ENCODE data around the gene APOM. TPM values are rescaled to one million over a fixed set of nuclear protein-coding genes. Genes with fewer than 3 reads are reported as not detected.

The APOM gene
- total and polyA plus RNA-seq, 3 experiments from 2014 or later, result 2.4 to 4.3 (median 3.3) TPM

DNA sequence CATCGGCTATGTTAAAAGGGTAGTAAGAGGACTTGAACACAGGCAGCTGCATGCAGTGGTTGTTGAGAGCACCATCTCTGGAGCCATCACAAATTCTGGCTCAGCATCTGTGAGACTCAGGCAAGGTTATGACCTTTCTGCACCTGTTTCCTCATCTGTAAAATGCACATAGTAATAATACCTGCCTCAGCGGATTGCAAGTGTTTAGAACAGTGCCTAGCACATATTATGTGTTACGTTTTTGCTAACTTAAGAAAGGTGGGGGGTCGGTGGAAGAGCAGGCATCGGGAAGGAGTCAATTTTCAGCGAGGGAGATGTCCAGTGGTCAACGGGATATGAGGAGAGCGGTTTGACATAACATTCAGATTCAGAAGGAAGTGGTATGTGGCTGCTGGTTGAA, 22.3 kb downstream of the APOM start:
- no peaks in the 10 kb centered on the region for H3K9me3 Mint-ChIP-seq
- CTCF ChIA-PET, result interaction anchor here (2.0 kb wide), 1 partner anchor 152 kb away, joined by 6 read pairs; no protein-coding TSS in a partner anchor
- POLR2A ChIA-PET, result interaction anchor here (0.7 kb wide), 1 partner anchor 447 kb away, joined by 4 read pairs; no protein-coding TSS in a partner anchor

GRCh38 chr6:31680226-31681134, 24.8 kb downstream of the APOM start, which contains the start of gene LY6G5C:
Gene LY6G5C, minus strand, starts transcription at chr6:31681067. Its CDS starts 694 bp downstream, at chr6:31680373.
- Mint-ChIP-seq H3K4me3 (peak within 1 kb of the TSS; percentile 80 to 97 (median 87)), H3K36me3 (peaks cover 0 to 6% (median 4%) of the 10 kb centered on the region in 3 donors), H3K27me3 (no peaks in the 10 kb centered on the region), H3K27ac (peak within 1 kb of the TSS; percentile 32 to 93 (median 88)), H3K4me1 (peaks cover 16 to 21% (median 16%) of the 10 kb centered on the region in 3 donors), H3K9me3 (no peaks in the 10 kb centered on the region)
- peak within 1 kb of the TSS; percentile 66 for H3K4me3 ChIP-seq (ENCODE audit: low read length)
- CTCF ChIA-PET, result interaction anchor here (0.7 to 1.9 kb wide), 8 partner anchors 19 to 367 kb away, joined by 3 to 12 read pairs (median 4); partner anchors contain the start of gene ABHD16A
- peak; percentile 33 to 72 (median 45) for DNase-seq
- no peaks in the 10 kb centered on the region for H3K36me3 ChIP-seq (ENCODE audit: insufficient read depth, low read length)
- H3K27me3 ChIP-seq (ENCODE audit: insufficient read depth, low read length, poor library complexity, severe bottlenecking), result no peaks in the 10 kb centered on the region
- H3K9me3 ChIP-seq (ENCODE audit: low read length), result no peaks in the 10 kb centered on the region
- POLR2A ChIA-PET, result interaction anchor here (0.8 to 1.2 kb wide), 2 partner anchors 149 to 151 kb away, joined by 3 read pairs; no protein-coding TSS in a partner anchor
- H3K27ac ChIP-seq (ENCODE audit: low read depth, low read length), result peak within 1 kb of the TSS; percentile 28
- H3K4me1 ChIP-seq (ENCODE audit: insufficient read depth, low read length), result peaks cover 10% of the 10 kb centered on the region

More for the DNA sequence above, 22.3 kb downstream of the APOM start:
- H3K27me3 Mint-ChIP-seq, result no peaks in the 10 kb centered on the region
- DNase-seq, result no peak
- peaks cover 16 to 21% (median 16%) of the 10 kb centered on the region in 3 donors for H3K4me1 Mint-ChIP-seq
- H3K4me1 ChIP-seq (ENCODE audit: insufficient read depth, low read length), result peaks cover 10% of the 10 kb centered on the region
- peak overlapping the region in 1 of 7 donors; percentile 70 for H3K4me3 Mint-ChIP-seq
- peaks cover 0 to 8% (median 6%) of the 10 kb centered on the region in 3 donors for H3K36me3 Mint-ChIP-seq
- no peak overlapping the region for H3K27ac ChIP-seq (ENCODE audit: low read depth, low read length)
- H3K27me3 ChIP-seq (ENCODE audit: insufficient read depth, low read length, poor library complexity, severe bottlenecking), result no peaks in the 10 kb centered on the region
- H3K27ac Mint-ChIP-seq, result peak overlapping the region in 2 of 8 donors; percentile 28 to 69
- H3K4me3 ChIP-seq (ENCODE audit: low read length), result no peak overlapping the region
- H3K9me3 ChIP-seq (ENCODE audit: low read length), result no peaks in the 10 kb centered on the region
- no peaks in the 10 kb centered on the region for H3K36me3 ChIP-seq (ENCODE audit: insufficient read depth, low read length)

- Histone ChIP-seq H3K27ac (ENCODE audit: low read depth, low read length) (peak overlapping the region; percentile 28), H3K27me3 (ENCODE audit: insufficient read depth, low read length, poor library complexity, severe bottlenecking) (no peaks in the 10 kb centered on the region), H3K4me3 (ENCODE audit: low read length) (peak overlapping the region; percentile 66), H3K4me1 (ENCODE audit: insufficient read depth, low read length) (peaks cover 10% of the 10 kb centered on the region), H3K36me3 (ENCODE audit: insufficient read depth, low read length) (peaks cover 4% of the 10 kb centered on the region), H3K9me3 (ENCODE audit: low read length) (no peaks in the 10 kb centered on the region)
- ChIA-PET CTCF (interaction anchor here (0.7 to 1.9 kb wide), 7 partner anchors 18 to 366 kb away, joined by 3 to 12 read pairs (median 3); partner anchors contain the start of gene ABHD16A), POLR2A (interaction anchor here (0.8 to 1.2 kb wide), 2 partner anchors 148 to 150 kb away, joined by 3 read pairs; no protein-coding TSS in a partner anchor)
- peak overlapping the region; percentile 32 to 92 (median 81) for H3K27ac Mint-ChIP-seq
- peaks cover 16 to 21% (median 16%) of the 10 kb centered on the region in 3 donors for H3K4me1 Mint-ChIP-seq
- peak overlapping the region; percentile 80 to 97 (median 87) for H3K4me3 Mint-ChIP-seq
- no peaks in the 10 kb centered on the region for H3K27me3 Mint-ChIP-seq
- H3K9me3 Mint-ChIP-seq, result no peaks in the 10 kb centered on the region
- DNase-seq, result peak in 4 of 5 donors; percentile 19 to 37 (median 22)
- peaks cover 0 to 12% (median 6%) of the 10 kb centered on the region in 3 donors for H3K36me3 Mint-ChIP-seq
Measured at GRCh38 chr6:31681135-31681671, 25.5 kb downstream of the APOM start.

DNA sequence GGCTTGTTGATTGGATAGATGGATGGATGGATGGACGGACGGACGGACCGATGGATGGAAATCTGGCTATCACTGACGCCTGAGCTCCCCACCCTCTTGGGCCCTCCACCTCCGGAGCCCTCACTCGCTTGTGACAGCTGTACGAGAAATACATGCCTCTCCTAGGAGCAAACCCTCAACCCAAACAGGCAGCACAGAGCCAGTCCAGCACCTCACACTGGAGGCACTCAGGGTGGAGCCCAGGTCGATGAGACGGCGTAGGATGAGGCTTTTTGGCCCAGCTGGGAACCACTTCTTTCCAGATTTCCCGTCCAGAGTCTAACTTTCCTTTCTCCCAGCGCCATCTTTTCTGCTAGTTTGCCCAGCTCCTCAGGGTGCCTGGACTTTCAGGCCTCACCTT, 27.9 kb downstream of the APOM start:
- peaks cover 0 to 35% (median 8%) of the 10 kb centered on the region in 3 donors for H3K36me3 Mint-ChIP-seq
- H3K4me1 Mint-ChIP-seq, result peaks cover 16 to 21% (median 16%) of the 10 kb centered on the region in 3 donors
- ChIA-PET POLR2A (interaction anchor here (0.5 kb wide), 1 partner anchor 9 kb away, joined by 3 read pairs; no protein-coding TSS in a partner anchor), CTCF (interaction anchor here (1.0 to 1.5 kb wide), 4 partner anchors 14 to 180 kb away, joined by 3 to 4 read pairs (median 3); partner anchors contain the start of genes LY6G5B and MPIG6B)
- no peaks in the 10 kb centered on the region for H3K27me3 Mint-ChIP-seq
- H3K4me3 ChIP-seq (ENCODE audit: low read length), result no peak overlapping the region
- no peak overlapping the region for H3K27ac ChIP-seq (ENCODE audit: low read depth, low read length)
- H3K4me1 ChIP-seq (ENCODE audit: insufficient read depth, low read length), result peaks cover 10% of the 10 kb centered on the region
- peak overlapping the region in 2 of 7 donors; percentile 28 to 52 for H3K4me3 Mint-ChIP-seq
- no peaks in the 10 kb centered on the region for H3K27me3 ChIP-seq (ENCODE audit: insufficient read depth, low read length, poor library complexity, severe bottlenecking)
- DNase-seq, result no peak
- no peaks in the 10 kb centered on the region for H3K9me3 Mint-ChIP-seq
- peak overlapping the region in 4 of 8 donors; percentile 20 to 90 (median 54) for H3K27ac Mint-ChIP-seq
- H3K9me3 ChIP-seq (ENCODE audit: low read length), result no peaks in the 10 kb centered on the region
- H3K36me3 ChIP-seq (ENCODE audit: insufficient read depth, low read length), result peaks cover 24% of the 10 kb centered on the region

- Histone ChIP-seq H3K27me3 (ENCODE audit: insufficient read depth, low read length, poor library complexity, severe bottlenecking) (no peaks in the 10 kb centered on the region), H3K4me3 (ENCODE audit: low read length) (no peak overlapping the region), H3K27ac (ENCODE audit: low read depth, low read length) (peak overlapping the region; percentile 9), H3K4me1 (ENCODE audit: insufficient read depth, low read length) (peaks cover 11% of the 10 kb centered on the region), H3K36me3 (ENCODE audit: insufficient read depth, low read length) (peaks cover 41% of the 10 kb centered on the region), H3K9me3 (ENCODE audit: low read length) (no peaks in the 10 kb centered on the region)
- peaks cover 0 to 64% (median 8%) of the 10 kb centered on the region in 3 donors for H3K36me3 Mint-ChIP-seq
- no peaks in the 10 kb centered on the region for H3K9me3 Mint-ChIP-seq
- DNase-seq, result no peak
- no peak overlapping the region for H3K4me3 Mint-ChIP-seq
- CTCF ChIA-PET, result no interaction called here
- POLR2A ChIA-PET, result no interaction called here
- peaks cover 1 to 6% (median 3%) of the 10 kb centered on the region in 3 donors for H3K4me1 Mint-ChIP-seq
- no peaks in the 10 kb centered on the region for H3K27me3 Mint-ChIP-seq
- H3K27ac Mint-ChIP-seq, result peak overlapping the region in 4 of 8 donors; percentile 24 to 73 (median 54)
Measured at GRCh38 chr6:31686483-31686882, 30.8 kb downstream of the APOM start.

DNA sequence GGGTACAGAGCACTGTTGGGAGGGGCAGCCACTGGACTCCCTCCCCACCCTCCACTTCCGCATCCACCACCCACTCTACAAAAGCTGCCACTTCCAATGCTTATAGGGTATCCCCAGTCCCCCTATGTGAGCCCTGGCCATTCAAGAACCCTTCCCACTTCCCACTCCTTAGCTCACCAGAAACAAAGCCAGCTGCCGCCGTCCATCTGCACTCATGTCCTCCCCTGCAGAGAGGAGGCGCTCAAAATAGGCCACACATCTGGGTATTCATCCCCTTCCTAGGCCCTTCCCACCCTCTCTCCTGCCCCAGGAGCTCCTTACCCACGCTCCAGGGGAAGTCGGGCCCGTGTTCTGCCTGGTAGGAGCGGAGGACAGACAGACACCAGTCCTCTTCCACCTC, 31.6 kb downstream of the APOM start:
- H3K36me3 ChIP-seq (ENCODE audit: insufficient read depth, low read length), result peaks cover 47% of the 10 kb centered on the region
- no peaks in the 10 kb centered on the region for H3K9me3 ChIP-seq (ENCODE audit: low read length)
- POLR2A ChIA-PET, result no interaction called here
- Mint-ChIP-seq H3K27ac (no peak overlapping the region), H3K4me1 (no peaks in the 10 kb centered on the region), H3K9me3 (no peaks in the 10 kb centered on the region), H3K27me3 (no peaks in the 10 kb centered on the region), H3K36me3 (peaks cover 0 to 72% (median 10%) of the 10 kb centered on the region in 3 donors), H3K4me3 (no peak overlapping the region)
- H3K27me3 ChIP-seq (ENCODE audit: insufficient read depth, low read length, poor library complexity, severe bottlenecking), result no peaks in the 10 kb centered on the region
- CTCF ChIA-PET, result no interaction called here
- no peak for DNase-seq
- no peak overlapping the region for H3K4me3 ChIP-seq (ENCODE audit: low read length)
- H3K4me1 ChIP-seq (ENCODE audit: insufficient read depth, low read length), result peaks cover 9% of the 10 kb centered on the region
- peak overlapping the region; percentile 16 for H3K27ac ChIP-seq (ENCODE audit: low read depth, low read length)

GRCh38 chr6:31687860-31688693, 32.4 kb downstream of the APOM start:
- no peak for DNase-seq
- H3K36me3 ChIP-seq (ENCODE audit: insufficient read depth, low read length), result peaks cover 52% of the 10 kb centered on the region
- no peak overlapping the region for H3K4me3 Mint-ChIP-seq
- no peaks in the 10 kb centered on the region for H3K4me1 Mint-ChIP-seq
- H3K27me3 Mint-ChIP-seq, result no peaks in the 10 kb centered on the region
- CTCF ChIA-PET, result no interaction called here
- no peaks in the 10 kb centered on the region for H3K27me3 ChIP-seq (ENCODE audit: insufficient read depth, low read length, poor library complexity, severe bottlenecking)
- POLR2A ChIA-PET, result no interaction called here
- no peak overlapping the region for H3K4me3 ChIP-seq (ENCODE audit: low read length)
- H3K9me3 ChIP-seq (ENCODE audit: low read length), result no peaks in the 10 kb centered on the region
- peaks cover 9% of the 10 kb centered on the region for H3K4me1 ChIP-seq (ENCODE audit: insufficient read depth, low read length)
- H3K27ac ChIP-seq (ENCODE audit: low read depth, low read length), result peak overlapping the region; percentile 12
- H3K9me3 Mint-ChIP-seq, result no peaks in the 10 kb centered on the region
- H3K27ac Mint-ChIP-seq, result peak overlapping the region in 2 of 8 donors; percentile 68 to 75
- peaks cover 0 to 78% (median 12%) of the 10 kb centered on the region in 3 donors for H3K36me3 Mint-ChIP-seq

Data from CD8-positive, alpha-beta memory T cell (primary cell).